Activated gamma-delta T cell treated with anti-CD3 and anti-CD28 coated beads, Interleukin-2, amount 50 U/mL, for 16 hours (primary cell): ENCODE measurements around the gene PIP5K1C.

Source experiments
- DNase-seq: peaks from one replicate; pipeline ENCODE4 v3.0.0-alpha.2; 2020; ENCODE audit warnings: low read depth

The PIP5K1C gene

GRCh38 chr19:3721131-3721886, 21.0 kb upstream of the PIP5K1C start:
- peak; percentile 76 for DNase-seq

- no peak for DNase-seq
These were observed 20.2 kb upstream of the PIP5K1C start for GRCh38 chr19:3720349-3720917.

GRCh38 chr19:3719868-3720267, 19.6 kb upstream of the PIP5K1C start:
- DNase-seq, result no peak

DNA sequence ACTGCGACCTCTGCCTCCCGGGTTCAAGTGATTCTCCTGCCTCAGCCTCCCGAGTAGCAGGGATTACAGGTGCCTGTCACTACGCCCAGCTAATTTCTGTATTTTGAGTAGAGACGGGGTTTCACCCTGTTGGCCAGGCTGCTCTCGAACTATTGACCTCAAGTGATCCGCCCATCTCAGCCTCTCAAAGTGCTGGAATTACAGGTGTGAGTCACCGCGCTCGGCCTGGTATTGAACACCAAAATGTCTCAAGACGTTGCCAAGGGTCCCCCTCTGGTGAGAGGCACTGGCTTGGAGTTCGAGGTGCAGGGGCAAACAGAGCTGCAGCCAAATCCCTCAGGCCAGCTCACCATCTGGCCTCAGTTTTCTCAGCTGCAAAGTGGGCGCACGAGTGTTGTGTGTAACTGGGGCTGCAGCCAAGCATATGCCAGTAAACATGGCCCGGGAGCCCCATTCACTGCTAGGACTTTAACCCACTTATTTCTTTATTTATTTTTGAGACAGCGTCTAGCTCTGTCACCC, 15.9 kb upstream of the PIP5K1C start:
- no peak for DNase-seq

DNA sequence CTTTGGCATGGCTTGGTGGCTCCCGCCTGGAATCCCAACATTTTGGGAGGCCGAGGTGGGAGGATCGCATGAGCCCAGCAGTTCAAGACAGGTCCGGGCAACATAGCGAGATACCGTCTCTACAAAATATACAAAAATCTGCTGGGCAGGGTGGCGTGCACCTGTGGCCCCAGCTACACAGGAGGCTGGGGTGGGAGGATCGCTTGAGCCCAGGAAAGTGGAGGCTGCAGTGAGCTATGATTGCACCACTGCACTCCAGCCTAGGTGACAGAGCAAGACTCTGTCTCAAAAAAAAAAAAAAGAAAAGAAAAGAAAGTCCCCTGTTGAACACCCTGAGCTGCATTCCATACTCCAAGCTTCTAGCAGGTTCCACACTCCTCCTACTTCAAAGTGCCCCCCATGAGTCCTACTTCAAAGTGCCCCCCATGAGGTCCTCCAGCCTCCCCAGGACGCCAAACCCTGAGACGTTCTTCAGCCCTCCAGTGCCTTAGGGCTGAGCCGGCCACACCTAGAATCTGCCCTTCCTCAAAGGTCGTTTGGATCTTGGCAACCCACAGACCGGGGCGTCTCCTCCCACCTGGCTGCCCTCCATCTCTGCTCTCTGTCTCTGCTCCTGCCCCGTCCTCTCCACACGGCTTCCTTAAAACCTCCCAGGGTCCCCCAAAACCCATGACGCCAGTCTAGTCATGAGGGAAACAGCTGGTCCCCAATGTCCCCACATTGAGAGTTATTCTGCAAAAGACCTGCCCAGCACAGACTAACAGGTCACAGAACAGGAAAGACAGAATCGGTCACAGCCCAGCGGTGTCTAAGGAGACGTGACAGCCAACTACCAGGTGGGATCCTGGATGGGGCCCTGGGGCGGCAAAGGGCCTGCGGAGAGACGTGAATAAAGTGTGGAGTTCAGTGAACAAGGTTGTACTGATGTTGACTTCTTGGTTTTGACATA, 12.7 kb upstream of the PIP5K1C start:
- no peak for DNase-seq

DNA sequence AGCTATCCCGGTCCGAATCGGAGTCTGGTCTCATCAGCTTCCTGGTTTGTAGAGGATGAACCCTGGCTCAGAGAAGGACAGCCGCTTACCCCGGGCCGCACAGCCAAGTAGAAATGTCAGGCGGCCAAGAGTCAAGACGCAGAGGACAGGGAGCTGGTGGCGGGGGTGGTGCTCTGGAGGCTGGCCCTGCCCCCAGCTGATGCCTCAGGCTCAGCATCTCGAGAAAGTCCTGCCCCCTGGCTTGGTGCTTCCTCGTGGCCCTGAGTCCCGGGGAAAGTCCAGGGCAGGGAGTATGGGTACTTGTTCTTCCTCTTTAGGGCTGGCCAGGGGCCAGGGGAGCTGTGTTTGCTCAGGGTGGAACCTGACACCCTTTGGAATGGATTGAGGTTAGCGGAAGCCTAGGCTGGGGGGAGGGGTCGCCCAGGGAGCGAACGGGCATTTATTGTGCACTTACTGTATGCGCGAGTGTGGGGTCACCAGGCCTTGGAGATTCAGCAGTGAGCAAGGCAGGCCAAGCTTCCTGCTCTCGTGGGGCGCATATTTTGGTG, 10.1 kb upstream of the PIP5K1C start:
- DNase-seq, result no peak

DNA sequence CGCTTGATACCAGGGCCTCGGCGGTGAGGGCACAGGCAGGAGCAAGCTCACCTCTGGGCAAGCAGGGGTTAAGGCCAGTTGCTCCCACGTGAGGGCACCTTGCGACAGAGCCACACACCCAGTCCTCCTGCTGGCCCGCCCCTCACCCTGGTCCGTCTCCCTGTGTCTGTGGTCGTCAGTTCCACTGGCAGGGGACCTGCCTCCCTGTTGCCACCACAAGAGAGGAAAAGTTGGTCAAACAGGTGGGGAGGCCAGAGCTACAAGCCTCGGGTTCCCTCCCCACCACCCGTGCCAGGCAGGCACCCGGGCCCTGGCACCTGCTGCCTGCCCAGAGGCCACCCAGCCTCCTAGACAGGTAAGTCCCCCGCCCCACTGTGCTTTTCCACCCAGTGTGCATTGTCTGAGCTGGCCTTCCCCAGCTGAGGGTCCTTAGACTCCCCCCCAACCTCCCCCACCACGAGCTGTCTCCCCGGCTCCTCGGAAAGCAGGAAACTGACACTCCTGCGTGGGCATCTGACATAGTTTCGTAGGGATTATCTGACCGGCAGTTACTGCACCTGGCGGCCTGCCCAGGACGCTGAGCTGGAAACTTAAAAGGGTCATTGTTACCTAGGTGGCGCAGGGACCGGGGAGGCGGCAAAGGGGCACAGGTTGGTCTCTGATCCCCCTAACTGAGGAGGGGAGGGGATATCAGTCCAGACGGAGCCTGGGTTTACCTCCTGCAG, 8.1 kb upstream of the PIP5K1C start, which contains the start of gene TJP3:
Gene TJP3 (plus strand): TSS at position 178 of the 725 bp plus-strand sequence. CDS start 20,049 bp downstream, outside the sequence.
- DNase-seq, result no peak

DNA sequence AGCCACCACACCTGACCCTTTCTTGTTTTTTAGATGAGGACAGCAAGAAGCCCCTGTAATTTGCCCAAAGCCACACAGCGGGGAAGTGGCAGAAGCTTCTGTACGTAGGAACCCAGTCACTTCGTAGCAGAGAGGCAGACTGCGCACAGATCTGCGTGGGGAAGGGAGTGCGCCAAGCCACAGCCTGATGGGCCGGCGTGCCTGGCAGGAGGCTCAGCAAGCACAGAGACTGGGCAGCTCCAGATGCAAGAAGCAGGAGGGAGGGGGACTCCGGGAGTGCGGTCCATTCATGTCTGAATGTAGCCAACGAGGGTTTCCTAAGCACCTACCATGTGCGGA, 7.6 kb upstream of the PIP5K1C start:
- no peak for DNase-seq

- DNase-seq, result no peak
These were observed 932 bp upstream of the PIP5K1C start for GRCh38 chr19:3701200-3701599.

- DNase-seq, result no peak
These were observed 477 bp downstream of the PIP5K1C start for GRCh38 chr19:3699741-3700241.

DNA sequence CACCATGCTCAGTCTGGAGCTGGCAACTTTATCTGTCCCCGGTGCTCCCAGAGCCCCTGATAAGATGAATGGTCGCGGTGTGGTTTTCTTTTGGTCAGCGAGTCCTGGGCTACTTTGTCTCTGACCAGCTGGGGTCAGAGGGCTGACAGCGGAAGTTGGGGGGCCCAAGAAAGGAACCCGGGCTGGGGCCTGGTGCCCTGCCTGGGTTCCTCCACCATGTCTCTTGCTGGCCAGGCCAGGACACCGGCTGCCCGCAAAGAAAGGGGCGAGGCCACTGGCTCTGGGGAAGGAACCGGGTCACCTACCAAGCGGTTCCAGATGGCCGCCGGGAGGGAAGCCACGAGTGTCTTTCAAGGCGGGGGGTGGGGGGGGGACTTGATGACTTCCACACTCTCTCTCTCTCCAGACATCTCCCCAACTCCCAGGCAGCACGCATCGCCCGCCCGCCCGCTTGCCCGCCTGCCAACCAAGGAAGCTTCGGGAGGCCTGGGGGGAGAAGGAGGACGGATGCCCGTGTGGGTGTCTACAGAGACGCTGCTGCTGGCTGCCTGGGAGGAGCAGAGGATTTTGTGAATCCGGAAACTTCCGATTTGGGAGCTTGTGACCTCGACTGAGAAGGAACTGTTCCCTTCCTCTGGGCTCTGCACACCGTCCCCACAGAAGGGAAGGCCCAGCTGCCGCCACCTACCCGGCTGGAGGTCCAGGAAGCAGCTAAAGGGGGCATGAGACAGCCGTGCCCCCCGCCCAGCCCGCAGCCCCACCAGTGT, 1.1 kb downstream of the PIP5K1C start:
- DNase-seq, result no peak

GRCh38 chr19:3698386-3698950, 1.8 kb downstream of the PIP5K1C start:
- no peak for DNase-seq

- DNase-seq, result no peak
These were observed 2.4 kb downstream of the PIP5K1C start for GRCh38 chr19:3697671-3698385.

- DNase-seq, result no peak
These were observed 3.2 kb downstream of the PIP5K1C start for GRCh38 chr19:3697094-3697493.

- DNase-seq, result no peak
These were observed 3.6 kb downstream of the PIP5K1C start for GRCh38 chr19:3696660-3696995.

DNA sequence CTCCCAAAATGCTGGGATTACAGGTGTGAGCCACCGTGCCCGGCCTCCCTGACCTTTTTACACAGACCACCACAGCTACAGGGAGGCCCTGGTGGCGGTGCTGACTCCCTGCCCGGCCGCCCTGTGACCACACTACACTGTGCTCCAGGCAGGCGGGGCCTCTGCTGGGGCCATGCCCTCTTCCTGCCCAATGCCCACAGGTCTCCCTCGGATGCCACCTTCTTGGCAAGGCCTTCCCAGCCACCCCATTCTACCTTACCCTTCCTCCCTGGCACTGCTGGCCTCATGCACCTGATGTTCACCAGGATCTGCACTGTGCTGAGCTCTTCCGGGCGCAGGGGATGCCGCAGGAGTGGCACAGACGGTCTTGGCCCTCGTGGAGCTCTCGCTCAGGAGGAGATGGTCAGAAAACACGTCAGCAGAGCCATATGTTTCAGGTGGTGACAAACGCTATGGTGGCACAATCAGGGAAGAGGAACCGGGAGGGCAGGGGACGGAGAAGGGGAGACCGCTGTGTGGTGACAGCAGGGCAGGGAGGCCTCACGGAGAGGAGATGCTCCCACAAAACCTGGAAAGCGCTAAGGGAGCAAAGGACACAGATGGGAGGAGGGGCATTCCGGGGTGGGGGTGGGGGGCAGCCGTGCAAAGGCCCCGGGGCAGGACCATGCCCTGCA, 4.1 kb downstream of the PIP5K1C start:
- DNase-seq, result no peak

DNA sequence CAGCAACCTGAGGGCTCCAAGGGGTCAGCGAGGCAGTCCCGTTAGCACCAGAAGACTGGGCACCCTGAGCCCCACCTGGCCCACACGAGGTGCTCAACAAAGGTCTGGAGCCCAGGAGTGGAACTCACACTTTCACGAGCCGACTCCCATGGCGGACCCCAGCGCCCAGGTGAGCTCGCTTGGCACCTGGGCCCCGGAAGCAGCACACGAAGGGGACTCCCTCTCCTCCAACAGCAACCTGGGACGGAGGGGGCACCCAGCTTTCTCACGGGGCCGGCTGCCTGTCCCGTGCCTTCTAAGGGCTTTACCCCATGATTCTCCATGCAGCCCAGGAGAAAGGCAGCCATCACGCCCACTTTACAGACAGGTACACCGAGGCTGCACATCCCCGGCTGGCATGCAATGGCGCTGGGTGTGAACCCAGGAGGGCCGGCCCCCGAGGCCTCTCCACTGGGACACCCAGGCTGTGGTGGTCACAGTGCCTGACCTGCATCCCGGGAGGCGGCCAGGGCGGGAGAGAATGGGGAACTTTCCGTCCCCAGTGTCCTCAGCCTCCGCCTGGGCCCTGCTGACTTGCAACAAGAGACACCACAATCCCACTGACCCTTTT, 5.0 kb downstream of the PIP5K1C start:
- no peak for DNase-seq

DNA sequence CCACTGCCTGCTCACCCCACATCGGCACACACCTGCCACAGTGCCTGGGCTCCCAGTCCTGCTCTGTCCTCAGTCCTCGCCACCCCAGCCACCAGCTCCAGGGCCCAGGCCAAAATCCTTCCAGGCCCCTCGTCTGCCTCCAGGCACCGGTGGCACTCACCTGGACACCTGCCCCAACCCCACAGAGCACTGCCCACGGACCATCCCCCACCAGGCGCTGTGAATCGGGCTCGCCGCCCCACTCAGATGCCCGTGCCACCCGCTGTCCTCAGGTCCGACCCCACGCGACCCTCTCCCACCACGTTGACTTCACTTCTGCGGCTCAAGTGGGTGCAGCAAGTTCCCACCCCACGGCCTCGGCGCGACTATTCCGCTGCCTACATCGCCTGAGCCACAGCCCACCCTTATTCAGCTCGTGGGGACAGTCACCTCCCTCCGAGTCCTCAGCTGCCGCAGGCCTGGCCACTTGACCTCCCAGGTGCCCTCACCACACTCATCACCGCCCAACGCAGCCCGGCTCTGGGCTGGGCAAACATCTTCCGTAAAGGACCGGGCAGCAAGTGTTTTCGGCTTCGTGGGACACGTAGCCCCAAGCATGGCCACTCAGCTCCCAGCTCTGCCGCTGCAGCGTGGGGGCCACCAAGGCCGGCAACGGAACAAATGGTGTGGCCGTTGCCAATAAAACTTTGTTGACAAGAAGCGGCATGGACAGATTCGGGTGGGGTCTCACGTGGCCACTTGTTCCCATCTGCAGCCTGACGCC, 5.7 kb downstream of the PIP5K1C start:
- no peak for DNase-seq
